Stimulated activated CD8-positive, alpha-beta memory T cell treated with anti-CD3 and anti-CD28 coated beads, Interleukin-7, amount 100 ng/mL, for 4 hours (primary cell): ENCODE measurements around the gene SLC26A2.

Experiments used
- DNase-seq, 2 donors: peaks; one replicate each; pipeline ENCODE4 v3.0.0-alpha.2; 2020; ENCODE audit warnings: low read depth in 2 of 2

Gene SLC26A2

DNA sequence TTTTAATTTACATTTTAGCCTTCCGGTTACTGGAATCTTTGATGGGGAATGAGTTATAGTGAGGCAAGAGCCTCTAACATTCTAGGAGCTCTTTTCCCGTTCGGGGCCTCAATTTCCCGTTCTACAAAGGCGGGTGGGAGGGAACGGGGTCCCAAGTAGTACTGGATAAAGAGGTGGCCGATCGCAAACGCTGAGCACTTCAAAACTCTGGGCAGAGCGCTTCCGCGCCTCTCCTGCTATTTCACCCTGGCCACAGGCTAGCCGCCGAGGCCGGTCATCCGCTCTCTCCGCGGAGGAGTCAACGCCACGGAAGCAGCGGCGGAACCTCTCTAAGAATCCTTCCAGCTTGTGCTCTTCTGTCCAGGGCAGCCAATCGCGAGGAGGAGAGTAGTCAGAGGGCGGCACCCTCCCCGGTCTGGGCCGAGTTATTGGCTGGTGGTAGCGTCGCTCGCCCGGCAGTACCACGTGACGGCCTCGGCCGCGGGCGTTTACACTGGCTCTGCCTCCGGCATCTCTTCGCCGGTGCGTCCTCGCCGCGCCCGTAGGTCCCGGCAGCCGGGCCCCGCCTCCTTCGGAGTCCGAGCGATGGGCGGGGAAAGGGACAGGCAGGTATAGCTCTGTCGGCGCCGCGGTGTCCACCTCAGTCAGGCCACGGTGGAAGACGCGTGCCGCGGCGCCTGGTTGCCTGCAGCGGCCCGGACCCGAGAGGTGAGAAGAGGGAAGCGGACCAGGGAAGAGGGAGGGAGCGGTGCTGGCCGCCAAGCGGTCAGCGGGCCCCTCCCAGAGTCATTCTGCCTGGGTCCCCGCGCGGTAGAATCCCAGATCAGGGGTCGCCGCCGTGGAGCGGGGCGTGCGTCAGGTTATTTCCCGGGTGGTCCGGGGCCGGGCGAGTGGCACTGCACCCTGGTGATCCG lies at the start of gene SLC26A2:
SLC26A2 (plus strand) TSS at position 487 of the 914 bp plus-strand sequence. CDS start 16,895 bp downstream, outside the sequence.
- peak; percentile 90 to 93 for DNase-seq

DNA sequence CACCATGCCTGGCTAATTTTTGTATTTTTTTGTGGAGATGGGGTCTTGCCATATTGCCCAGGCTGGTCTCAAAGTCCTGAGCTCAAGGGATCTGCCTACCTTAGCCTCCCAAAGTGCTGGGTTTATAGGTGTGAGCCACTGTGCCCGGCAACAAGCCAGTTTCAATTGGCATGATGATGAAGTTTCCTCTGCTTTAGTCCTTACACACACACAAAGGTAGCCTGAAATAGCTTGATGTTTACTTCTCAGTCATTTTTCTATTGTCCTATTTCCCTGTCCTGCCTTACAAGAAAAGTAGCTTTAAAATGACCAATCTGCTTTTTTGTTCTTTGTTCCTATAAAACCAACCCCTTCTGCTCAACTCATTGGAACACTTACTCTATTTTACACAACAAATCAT lies 49.5 kb upstream of the SLC26A2 start:
- DNase-seq, result no peak

DNA sequence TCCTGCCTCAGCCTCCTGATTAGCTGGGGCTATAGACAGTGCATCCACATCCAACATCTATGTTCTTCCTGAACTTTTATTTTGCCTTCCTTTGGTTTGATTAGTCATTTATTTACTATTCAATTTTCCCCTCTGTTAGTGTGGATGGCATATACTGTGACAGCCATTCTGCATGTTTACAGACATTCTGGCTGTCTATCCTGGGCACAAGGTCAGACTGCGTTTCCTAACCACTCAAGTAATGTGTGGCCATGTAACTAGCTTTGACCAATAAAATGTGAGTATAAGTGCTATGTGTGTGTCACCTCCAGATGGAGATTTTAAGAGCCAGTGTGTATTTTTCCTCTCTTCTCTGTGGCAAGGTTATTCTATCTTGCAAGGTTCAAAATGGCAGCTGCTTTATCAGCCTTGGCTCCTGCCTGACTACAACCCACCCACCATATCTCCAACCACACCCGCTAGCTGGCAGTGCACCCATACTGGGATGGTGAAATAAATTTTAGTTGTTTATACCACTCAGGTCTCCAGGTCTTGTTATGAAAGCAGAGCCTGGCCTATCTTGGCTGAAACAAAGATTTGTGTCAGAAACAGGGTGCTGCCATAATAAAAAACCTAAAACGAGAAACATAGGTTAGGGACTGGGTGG lies 48.2 kb upstream of the SLC26A2 start:
- DNase-seq, result no peak

DNA sequence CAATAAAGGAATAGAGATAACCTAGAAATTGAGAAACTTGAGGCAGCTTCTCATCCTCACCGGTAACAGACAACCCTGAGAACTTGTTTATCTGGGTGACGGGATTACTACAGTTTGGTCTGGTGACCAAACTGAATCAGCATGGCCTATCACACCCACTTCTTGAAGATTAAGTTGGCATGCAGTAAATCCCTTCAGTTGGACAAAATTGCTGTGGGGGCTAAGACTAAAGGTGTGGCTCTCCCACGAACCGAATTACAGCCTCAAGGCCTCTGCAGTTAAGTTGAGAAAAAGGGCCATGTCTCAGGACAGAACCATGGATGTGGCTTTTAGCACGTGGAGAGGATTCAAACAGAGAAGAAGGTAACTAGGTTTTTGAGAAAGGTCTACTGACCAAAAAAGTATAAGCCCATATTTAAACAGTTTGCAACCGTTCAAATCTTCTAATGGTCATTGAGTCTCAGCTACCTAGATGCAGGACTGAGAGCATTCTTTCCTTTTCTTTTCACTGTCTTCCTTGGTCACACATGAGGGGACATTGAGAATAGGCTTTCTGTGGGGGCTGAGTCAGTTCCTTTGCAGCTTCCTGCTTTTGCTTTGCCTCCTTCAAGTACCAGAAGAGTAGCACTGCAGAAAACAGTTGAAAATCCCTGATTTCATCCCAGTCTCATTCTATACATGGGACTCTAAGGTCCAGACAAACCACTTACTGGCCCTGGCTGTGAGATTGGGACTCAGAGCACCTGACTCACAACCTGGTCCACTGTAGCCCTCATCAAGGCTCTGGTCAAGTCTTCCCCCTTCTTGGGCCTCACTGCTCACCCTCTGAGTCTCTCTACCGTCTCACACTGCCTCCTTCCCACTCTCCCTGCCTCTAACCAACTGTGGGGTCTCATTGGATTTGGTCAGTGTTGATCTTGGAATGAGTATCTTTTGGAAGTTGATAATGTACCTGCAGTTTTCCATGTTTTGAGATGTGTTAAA lies 46.8 kb upstream of the SLC26A2 start:
- no peak for DNase-seq

DNA sequence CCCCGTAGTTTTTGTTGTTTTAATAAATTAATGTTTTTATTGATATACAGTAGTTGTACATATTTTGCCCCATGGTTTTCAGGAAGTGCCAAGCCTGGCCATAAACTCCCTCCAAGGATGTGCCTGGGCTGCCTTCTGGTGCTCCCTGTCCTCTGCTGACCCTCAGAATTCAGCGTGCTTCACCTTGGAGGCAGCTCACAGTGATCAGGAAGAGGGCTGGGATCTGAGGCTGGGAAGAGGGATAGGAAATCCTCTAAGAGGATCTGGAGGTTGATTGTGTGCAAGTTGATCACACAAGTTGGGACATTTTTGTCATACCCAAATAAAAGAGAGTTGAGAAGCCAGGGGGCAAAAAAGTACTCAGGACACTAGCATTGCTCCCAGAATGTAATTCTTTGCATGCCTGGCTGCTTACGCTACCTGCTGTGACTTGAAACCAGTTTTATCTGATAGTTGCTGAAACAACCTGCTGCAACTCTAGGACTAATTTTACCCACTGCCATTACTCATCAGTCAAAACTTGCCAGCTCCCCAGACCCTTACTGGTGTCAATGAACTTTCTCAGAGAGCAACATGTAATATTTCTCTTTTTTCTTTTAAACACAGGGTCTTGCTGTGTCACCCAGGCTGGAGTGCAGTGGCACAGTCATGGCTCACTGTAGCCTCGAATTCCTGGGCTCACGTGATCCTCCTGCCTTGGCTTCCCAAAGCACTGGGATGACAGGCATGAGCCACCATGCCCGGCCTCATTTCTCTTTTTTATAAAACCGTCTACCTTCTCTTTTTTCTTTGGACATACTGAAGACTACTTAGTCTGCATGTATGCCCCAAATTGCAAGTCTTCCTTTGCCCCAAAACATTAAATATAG lies 44.9 kb upstream of the SLC26A2 start:
- DNase-seq, result no peak

DNA sequence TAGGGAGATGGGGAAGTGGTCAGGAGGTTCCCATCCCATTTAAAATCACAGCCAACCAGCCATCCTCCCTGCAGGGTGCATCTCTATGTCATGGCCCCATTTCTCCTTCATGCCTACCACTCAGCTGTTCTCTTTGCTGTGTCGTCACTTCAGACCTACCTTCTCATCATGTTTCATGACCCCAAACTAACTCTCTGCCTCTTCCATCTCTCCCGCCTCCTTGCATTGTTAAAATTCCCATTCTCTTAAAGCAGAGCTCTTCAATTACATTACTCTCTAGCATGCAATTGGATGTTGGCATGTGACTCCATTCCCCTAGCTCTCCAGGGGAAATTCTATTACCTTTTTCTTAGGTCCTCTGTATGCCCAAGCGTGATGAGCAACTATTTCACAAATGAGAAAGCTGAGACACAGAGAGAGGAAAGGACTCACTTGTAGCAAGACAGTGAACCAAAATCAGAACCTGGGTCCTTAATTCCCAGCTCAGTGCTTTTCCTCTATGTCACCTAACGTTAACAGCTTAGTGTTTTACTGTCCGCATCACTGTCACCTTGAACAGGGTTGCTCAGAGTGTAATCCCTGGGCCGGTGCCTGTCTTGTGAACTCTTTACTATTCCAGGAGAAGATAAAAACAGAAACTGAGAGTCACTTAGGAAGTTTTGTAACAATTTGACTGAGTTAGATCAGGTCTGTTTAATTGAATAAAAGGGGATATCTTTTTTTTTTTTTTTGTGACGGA lies 44.1 kb upstream of the SLC26A2 start:
- no peak for DNase-seq

DNA sequence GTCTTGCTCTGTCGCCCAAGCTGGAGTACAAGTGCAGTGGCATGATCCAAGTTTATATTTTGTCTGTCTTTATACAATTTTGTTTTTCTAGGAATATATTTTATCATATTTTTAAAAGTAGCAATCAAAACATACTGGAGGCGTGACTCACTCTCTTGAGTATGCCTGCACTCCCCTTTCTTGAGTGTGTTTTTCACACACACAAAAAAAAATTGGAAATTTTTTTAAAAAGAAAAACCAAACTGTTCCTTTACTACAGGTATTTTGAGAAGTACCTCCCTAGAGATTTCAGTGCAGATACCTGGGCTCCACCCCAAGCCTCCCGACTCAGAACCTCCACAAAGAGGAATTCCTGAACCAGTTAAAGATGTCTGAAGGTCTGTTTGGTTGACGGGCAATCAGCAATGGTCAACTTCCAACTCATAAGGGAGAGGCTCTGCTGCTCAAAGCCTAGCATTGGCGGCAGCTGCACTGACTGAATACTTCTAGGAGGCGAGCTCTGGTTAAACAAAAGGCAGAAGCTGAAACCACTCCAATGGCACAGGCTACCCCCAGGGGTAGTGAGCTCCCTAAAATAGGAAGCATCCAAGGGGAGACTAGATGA lies 43.4 kb upstream of the SLC26A2 start:
- DNase-seq, result no peak

DNA sequence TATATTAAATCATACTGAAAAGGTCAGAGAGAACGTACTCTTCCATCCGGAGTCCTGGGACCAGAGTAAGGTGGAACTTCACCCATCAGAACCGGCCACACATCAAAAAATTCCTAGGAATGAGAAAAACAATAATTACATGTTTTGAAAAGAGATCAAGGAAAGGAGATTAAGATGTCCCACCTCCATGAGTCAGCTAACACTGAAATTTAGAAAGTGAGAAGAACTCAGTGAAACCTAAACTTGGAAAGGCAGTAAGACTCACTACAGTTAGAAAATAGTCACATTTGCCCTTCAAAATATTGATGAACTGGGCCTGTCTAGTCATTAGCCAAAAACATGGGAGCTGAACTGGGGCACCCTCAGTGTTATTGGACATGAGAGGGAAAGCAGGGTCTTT lies 39.0 kb upstream of the SLC26A2 start:
- DNase-seq, result no peak

DNA sequence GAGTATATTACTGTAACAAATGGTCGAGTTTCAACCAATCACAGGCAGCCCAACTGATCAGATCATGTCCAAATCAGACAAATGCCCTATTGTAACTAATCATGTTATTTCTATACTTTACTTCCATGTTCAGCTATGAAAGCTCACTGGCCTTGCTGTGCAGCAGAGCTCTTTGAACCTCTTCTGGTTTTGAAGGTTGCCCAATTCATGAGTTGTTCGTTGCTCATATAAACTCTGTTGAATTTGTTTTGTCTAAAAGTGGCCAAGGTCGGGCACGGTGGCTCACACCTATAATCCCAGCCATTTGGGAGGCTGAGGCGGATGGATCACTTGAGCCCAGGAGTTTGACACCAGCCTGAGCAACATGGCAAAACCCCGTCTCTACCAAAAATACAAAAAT lies 37.6 kb upstream of the SLC26A2 start:
- no peak for DNase-seq

DNA sequence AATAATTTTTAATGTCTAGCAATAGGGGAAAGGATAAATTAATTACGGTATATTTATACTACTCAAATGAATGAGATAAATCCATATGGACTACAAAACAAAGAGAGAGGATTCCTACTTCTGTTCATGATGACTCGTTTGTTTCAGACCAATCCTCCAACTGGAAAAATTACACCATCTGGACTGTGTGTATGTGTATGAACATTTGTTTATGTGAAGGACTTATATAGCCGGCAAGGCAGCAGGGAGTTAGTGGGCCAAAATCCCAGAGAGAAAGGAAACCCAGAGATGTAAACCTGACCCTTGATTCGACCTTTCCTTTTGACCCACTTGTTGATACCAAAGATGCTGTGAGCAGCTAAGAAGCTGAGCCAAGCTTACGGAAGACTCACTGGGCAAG lies 36.1 kb upstream of the SLC26A2 start:
- DNase-seq, result no peak

DNA sequence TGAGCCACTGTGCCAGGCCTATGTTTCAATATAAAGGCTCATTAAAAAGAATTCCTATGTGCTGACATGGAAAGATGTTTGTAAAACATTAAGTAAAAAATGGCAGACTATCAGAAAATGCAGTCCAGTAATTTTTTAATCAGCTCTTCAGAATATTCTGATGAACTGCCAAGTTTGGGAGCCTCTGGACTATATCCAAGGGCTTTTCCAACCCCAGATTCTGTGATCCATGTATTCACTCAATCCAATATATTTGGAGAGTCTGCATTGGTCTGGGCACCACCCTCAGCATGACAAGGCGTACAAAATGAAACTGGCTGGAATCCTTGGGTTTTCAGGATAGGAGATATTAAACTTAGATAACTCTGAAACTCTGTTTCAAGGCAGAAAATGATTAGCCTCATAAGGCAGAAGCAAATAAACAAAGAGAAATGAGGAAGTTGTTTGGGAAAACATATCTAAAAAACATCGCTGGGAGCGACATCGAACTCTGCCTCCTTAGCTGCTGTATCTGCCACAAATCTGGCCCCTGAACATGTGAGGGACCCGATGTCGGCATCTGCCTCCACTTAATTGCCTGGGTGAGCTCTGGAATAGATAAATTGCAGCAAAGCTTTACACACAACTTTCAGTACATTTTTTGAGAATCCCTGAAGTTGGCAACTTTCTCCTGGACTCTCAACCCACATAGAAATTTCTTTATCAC lies 30.4 kb upstream of the SLC26A2 start:
- no peak for DNase-seq

DNA sequence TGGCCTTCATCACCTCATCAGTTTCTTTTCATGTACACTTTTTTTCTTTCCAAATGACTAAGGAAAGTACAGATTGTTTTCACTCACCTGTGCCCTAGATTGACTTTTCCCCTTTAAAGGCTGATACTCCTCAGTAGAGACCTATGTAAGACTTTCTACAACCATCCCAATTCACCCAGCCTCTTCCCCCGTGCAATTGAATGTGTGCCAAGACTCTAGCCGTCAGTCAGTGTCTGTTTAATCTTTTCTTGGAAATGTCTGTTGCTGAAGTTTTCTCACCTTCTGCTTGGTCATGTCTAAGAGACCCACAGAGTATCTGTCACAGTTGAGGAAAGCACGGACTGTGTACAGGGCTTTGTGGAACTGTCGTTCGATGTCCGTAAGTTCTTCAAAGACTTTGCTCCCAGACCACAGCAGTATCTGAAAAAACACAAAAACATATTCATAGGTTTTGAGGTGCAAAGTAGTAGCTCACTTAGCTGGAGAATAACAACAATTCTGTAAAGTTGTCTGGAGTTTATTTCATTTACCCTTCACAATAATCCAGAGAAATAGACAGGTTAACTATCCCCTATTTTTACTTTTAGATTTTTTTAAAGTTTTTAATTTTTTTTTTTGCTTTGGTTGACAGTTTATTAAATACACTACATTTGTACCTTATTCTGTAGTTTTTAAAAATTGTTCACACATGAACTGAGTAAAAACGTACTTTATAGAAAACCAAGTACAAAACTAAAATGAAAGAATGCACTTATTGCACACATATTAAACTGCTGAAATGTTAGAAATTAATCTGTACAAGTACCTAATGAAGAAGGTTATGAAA lies 29.6 kb upstream of the SLC26A2 start:
- no peak for DNase-seq

DNA sequence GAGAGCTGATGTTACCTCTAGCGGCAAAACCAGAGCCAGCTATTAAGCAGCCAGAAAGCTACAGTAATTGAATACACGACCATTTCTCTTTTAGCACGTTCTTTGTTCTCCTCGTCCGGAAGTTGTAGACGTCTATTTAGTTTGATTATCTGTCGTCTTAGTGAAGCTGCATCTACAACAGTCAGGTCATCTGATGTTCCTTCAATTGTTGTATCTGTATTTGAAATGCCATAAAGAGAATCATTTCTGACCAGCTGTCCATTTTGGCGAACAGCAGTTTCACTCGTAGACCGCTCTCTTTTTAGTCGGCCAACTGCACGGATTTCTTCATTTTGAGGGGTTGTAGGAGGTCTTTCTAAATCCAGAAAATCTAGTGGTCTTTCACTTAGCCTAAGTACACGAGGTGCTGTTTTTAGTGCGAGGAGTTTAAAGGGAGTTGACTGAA lies 28.5 kb upstream of the SLC26A2 start:
- DNase-seq, result no peak

DNA sequence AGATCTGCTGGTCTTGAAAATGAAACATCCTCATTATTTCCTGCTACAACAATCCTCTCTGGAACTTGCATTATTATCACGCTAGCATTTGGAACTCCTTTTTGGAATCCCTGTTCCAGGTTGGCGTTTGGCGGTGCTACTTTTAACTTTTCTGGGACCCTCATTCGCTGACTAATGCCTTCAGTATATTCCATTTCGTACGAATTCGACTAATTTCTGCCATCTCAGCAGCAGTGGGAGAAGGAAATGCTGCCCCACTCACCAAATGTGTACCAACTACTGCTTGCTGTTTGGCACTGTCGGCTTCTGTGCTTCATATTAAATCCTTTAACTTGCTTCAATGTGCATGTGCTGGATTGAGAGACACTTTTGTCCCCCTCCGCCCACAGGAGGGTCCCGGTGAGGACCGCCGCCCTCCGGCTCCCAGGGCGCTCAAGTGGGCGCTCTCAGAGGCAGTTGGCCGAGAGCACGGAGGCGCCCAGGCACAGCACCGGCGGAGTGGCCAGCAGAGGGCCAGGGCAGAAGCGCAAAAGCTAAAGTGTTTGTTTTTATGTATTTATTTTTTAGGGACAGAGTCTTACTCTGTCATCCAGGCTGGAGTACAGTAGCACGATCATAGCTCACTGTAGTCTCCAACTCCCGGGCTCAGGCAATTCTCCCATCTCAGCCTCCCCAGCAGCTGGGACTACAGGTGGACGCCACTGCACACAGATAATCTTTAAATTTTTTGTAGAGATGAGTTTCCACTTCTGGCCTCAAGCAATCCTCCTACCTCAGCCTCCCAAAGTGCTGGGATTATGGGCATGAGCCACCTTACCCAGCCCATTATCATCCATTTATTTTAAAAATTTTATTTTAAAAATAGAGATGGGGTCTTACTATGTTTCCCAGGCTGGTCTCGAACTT lies 27.9 kb upstream of the SLC26A2 start:
- DNase-seq, result no peak

DNA sequence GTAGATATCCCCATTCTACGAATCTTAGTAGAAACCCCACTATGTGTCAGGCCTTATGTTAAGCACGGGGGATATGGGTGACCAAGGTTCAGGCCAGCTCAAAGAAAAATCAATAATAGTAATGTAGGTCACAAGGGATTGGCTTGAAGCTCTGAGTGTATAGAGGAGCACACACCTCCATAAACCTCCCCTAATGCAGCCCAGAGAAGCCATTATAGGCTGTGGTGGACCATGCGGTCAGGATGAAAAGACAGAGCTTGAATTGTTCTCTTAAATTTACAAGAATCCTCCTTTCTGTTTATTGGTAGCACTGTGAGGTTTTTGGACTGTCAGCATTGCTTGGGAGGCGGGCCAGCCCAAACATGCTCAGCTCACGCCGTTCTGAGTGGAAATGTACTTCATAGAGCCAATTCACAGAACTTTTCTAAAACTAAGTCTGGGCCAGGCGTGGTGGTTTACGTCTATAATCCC lies 25.1 kb upstream of the SLC26A2 start:
- DNase-seq, result no peak

DNA sequence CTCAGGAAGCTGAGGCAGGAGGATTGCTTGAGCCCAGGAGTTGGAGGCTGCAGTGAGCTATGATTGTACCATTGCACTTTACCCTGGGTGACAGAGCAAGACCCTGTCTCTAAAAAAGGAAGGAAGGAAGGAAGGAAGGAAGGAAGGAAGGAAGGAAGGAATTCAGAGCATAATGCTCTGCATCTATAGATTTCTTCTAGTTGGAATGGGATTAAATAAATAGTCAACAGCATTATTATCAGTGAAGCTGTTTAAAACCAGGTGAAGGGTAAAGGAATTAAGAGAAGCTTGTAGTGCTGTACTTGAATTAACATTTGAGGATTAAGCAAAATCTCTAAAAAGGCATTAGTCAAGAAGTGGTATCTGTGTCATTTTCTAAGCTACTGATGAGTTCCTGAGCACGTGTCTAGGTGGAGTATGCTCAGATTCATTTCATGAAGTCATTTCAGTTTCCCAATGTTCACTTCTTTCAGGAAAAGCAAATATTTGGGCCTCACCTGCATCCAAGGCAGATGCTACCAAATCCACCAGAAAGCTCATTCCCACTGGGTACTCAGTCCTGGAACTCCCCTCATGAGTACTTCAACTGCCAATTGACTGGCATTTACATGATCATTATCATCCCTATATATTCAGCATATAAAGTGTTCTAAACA lies 24.4 kb upstream of the SLC26A2 start:
- no peak for DNase-seq

DNA sequence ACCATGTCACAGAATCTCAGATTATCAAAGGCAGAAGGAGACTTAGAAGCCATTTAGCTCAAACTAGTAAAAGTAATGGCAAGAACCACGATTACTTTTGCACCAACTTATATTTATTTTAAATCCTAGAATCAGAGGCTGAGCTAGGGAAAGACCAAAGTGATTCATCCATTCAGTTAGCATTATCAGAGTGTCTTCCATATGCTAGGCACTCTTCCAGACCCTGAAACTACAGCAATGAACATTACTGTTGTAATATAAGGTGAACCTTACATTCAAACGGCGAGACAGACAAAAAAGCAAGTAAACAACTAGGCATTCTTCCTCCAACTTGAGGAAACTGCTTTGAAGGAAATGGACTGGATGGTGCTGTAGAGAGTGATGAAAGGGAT lies 23.9 kb upstream of the SLC26A2 start:
- no peak for DNase-seq
